Mucosa of descending colon (tissue), 3 donors: Measurements from ENCODE around the gene HMSD. TPM values are rescaled to one million over a fixed set of nuclear protein-coding genes. Genes with fewer than 3 reads are reported as not detected.

Source experiments
- ATAC-seq: fragments of 200-7000 bp; cut with Tn5 transposase; one replicate; pipeline ENCODE4 v1.9.1; 2020; ENCODE audit warnings: mild to moderate bottlenecking, moderate library complexity
- DNase-seq, 3 donors: peaks; one replicate each; pipeline ENCODE4 v3.0.0-alpha.2; 2020
- H3K36me3 ChIP-seq: fragments of 200-600 bp; one replicate; pipeline ENCODE4 v1.8.0; 2021; ENCODE audit warnings: low read depth, mild to moderate bottlenecking
- H3K4me1 ChIP-seq: fragments of 200-600 bp; one replicate; pipeline ENCODE4 v1.8.0; 2021; ENCODE audit warnings: low read depth, mild to moderate bottlenecking
- H3K4me3 ChIP-seq: fragments of 200-600 bp; one replicate; pipeline ENCODE4 v1.8.0; 2021; ENCODE audit warnings: mild to moderate bottlenecking
- H3K9me3 ChIP-seq: fragments of 200-600 bp; one replicate; pipeline ENCODE4 v1.8.0; 2021; ENCODE audit warnings: mild to moderate bottlenecking
- CTCF ChIP-seq: fragments of 200-600 bp; IDR thresholded peaks from one replicate; pipeline ENCODE4 v1.8.0; 2022; ENCODE audit warnings: antibody characterized with exemption, mild to moderate bottlenecking
- intact Hi-C, 2 donors: fragments of 100-400 bp; cut with DNase I in 1 of 2; cut with micrococcal nuclease in 1 of 2; formaldehyde crosslinking; loops; one replicate each; pipeline versions ENCODE4 v1.11.0 to v1.11.1; 2022; cut with DNase I, micrococcal nuclease
- total RNA-seq, 3 donors: library from RNA; stranded (reverse); fragmentation: NEBNext Ultra II Directional in 2 of 3; extraction: Animal tissue kit (Norgen Biotek cat#: 25700) in 2 of 3; gene quantifications; one replicate each; pipeline versions ENCODE4 v1.2.1 to v1.2.4, GENCODE V29; 2021 to 2023
- donor health status: DM: no; HTN: no; CAD: no; lungs with moderate emphysema.
- donor health status: DM: no; HTN: no; CAD: no.
- donor health status: DM: no; HTN: yes; CAD: no.

Gene HMSD
- total RNA-seq, 3 donors from 2014 or later: 0.22 to 0.38 TPM; not detected in 1

DNA sequence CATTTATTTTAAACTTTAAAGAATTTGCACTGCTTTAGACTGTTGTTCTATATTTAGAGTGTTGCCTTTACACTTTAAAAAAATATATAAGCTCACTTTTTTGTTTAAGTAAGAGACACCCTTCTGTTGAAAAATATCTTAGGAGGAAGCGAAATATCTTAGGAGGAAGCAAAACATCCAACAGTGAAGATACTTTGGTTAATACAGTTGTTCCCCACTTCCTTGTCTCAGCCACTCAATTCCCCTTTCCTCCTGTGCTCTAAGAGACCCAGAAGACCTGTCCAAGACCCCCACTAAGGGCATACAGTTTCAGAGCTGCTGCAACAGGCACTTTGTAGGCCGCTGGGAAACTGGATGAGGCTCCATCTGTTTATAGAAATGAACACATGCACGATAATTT lies 26.5 kb downstream of the HMSD start:
- Histone ChIP-seq H3K4me1 (peaks cover 10% of the 10 kb centered on the region), H3K4me3 (no peak overlapping the region), H3K36me3 (no peaks in the 10 kb centered on the region), H3K9me3 (no peaks in the 10 kb centered on the region)
- ATAC-seq: no peak
- DNase-seq: no peak
- intact Hi-C loops: no loop called here
- TF ChIP-seq CTCF: no peak

- ATAC-seq (no peak), DNase-seq (no peak)
- no peak overlapping the region for H3K4me3 ChIP-seq
- TF ChIP-seq CTCF: no peak
- intact Hi-C loops: no loop called here
- peaks cover 10% of the 10 kb centered on the region for H3K4me1 ChIP-seq
- no peaks in the 10 kb centered on the region for H3K36me3 ChIP-seq
- no peaks in the 10 kb centered on the region for H3K9me3 ChIP-seq
These were observed 27.9 kb downstream of the HMSD start for GRCh38 chr18:63977040-63977439.

DNA sequence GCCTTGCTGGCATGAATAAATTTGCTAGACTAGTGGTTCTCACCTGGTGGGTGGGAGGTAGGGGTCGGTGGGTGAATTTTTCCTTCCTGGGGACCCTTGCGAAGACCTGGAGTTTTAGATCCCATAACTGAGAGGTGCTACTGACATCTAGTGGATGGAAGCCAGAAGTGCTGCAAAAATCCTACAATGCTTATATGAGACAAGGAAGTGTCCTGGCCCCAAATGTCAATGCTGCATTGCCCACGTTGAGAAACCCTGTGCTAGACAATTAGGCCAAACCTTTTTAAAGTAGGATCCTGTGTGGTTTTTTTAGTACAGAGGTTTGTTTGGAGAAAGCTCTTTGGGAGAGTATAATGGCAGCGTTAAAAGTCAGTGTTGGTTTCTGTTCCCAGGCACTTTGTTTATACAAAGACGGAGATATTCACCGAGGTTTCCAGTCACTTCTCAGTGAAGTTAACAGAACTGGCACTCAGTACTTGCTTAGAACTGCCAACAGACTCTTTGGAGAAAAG lies 30.4 kb downstream of the HMSD start:
- peak; percentile 81 for ATAC-seq
- peak; percentile 60 for TF ChIP-seq CTCF
- DNase-seq: peak in 1 of 3 donors; percentile 78

GRCh38 chr18:63980027-63980426 lies 30.9 kb downstream of the HMSD start:
- H3K36me3 ChIP-seq: no peaks in the 10 kb centered on the region
- intact Hi-C loops: no loop called here
- H3K4me3 ChIP-seq: no peak overlapping the region
- ATAC-seq (no peak), DNase-seq (no peak)
- no peaks in the 10 kb centered on the region for H3K9me3 ChIP-seq
- H3K4me1 ChIP-seq: peaks cover 7% of the 10 kb centered on the region
- TF ChIP-seq CTCF: no peak

More for the DNA sequence above, 30.4 kb downstream of the HMSD start:
- no peak overlapping the region for H3K4me3 ChIP-seq
- peaks cover 10% of the 10 kb centered on the region for H3K4me1 ChIP-seq
- intact Hi-C loops: no loop called here
- H3K36me3 ChIP-seq: no peaks in the 10 kb centered on the region
- no peaks in the 10 kb centered on the region for H3K9me3 ChIP-seq

GRCh38 chr18:63980896-63981460 lies 31.9 kb downstream of the HMSD start:
- Histone ChIP-seq H3K4me1 (peaks cover 7% of the 10 kb centered on the region), H3K4me3 (no peak overlapping the region), H3K9me3 (no peaks in the 10 kb centered on the region), H3K36me3 (no peaks in the 10 kb centered on the region)
- DNase-seq: no peak
- TF ChIP-seq CTCF: no peak
- intact Hi-C loops: no loop called here
- ATAC-seq: no peak
